AML-193 (cell line): ENCODE results near the gene CCDC85A.
"Not testable (repeated sequence)": the region's sequence is repeated elsewhere in the genome, so short reads cannot be mapped to it uniquely, and the experiment has no call there.

ENCODE experiments used
- DNase-seq, 2 experiments: peaks; one replicate each; lab custom pipeline; 2025; lab: John Stamatoyannopoulos, UW

The CCDC85A gene

DNA sequence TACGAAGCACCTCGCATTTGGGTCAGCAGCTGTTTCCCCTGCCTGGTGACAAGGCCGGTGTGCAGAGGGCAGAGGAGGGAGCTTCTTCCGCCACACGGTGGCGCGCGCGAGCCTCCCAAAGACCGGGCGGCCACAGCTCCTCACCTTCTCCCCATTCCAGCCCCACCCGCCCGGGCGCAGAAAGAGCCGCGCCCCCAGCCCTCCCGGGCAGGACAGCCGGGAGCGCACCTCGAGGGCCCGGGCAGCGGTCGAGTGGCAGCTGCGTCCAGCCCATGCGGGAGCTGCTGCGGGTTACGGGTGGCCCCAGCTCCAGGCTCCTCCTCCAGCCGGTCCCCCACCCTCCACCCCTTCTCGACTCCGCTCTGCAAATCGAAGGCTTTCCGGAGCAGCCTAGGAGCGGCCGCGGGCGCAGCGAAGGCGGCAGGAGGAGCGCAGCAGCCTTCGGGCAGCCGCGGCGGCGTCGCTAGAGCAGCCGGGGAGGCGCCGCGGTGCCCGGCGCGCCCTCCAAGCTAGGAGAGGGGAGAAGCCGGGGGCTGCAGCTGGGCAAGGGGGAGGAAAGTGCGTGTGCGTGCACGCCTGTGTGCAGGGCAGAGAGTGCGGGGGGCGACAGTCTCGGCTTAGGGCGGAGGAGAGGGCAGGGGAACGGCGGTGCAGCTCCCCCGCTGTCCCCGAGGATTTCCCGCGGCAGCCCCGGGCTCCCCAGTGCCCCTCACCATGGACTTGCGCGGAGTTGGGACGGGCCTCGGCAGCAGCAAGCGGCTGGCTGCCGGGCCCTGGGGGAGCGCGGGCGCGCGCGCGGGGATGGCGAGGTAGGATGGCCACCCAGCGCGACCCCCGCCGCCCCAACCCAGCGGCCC, at the start of gene CCDC85A:
TSS of gene CCDC85A (plus strand) at position 348 of the 857 bp plus-strand sequence. CDS start 635 bp downstream, outside the sequence.
- DNase-seq, result peak; percentile 1 to 12

DNA sequence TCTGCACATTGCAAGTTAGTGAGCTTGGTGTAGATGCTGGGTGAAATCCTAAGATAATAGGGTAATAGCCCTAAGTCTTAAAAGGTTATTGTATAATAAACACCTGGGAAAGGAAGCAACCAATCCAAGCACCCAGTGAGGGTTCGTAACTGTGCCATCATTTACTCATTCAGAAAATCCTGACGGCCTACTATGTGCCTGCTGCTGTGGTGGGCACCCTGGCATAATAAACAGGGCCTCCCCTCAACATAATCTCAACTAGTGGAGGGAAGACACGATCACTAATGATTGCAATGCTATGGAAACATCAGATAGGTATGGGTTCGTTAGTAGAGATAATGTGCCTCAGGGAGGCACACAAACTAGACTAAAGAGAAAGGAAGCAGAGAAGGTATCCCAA, 48.9 kb upstream of the CCDC85A start:
- no peak for DNase-seq

DNA sequence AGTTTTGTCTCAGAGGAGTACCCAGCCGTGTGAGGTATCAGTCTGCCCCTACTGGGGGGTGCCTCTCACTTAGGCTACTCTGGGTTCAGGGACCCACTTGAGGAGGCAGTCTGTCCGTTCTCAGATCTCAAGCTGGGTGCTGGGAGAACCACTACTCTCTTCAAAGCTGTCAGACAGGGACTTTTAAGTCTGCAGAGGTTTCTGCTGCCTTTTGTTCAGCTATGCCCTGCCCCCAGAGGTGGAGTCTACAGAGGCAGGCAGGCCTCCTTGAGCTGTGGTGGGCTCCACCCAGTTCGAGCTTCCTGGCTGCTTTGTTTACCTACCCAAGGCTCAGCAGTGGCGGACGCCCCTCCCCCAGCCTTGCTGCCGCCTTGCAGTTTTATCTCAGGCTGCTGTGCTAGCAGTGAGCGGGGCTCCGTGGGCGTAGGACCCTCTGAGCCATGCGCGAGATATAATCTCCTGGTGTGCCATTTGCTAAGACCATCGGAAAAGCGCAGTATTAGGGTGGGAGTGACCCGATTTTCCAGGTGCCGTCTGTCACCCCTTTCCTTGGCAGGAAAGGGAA, 41.2 kb upstream of the CCDC85A start:
- not testable (repeated sequence) for DNase-seq

DNA sequence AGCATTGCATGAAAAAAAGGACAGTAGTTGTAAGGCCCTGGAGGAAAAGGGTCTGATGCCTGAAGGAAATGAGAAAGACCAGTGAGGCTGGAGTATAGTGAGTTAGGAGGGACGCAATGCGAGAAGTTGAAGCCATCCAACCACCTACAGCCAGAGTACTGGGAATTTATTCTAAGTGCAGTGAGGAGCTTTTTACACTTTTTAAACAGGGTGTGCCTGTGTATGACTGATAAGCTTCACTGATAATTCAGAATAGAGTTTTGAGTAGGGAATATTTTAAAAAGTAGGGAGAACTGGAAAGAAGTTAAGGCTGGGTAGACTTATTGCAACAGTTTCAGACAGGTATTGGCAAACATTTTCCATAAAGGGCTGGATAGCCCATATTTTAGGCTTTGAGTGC, 35.9 kb upstream of the CCDC85A start:
- DNase-seq, result no peak

DNA sequence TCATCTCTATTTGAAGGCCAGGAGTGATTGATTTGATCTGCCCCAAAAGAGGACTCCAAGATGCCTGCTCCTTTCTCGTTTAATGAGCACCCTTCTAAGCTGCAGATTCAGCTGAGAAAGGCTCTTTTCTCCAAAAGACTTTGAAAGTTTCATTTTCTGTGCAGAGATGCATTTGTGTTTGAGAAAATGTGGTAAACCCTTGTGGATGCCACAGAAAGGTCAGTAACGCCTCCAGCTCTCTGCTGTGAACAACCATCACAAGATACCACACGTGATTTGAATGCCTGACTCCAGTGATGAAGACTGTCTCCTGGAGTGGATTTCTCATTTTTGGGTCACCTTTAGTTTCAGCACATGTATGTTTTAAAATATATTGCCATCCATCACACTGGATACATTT, 35.0 kb upstream of the CCDC85A start:
- no peak for DNase-seq

DNA sequence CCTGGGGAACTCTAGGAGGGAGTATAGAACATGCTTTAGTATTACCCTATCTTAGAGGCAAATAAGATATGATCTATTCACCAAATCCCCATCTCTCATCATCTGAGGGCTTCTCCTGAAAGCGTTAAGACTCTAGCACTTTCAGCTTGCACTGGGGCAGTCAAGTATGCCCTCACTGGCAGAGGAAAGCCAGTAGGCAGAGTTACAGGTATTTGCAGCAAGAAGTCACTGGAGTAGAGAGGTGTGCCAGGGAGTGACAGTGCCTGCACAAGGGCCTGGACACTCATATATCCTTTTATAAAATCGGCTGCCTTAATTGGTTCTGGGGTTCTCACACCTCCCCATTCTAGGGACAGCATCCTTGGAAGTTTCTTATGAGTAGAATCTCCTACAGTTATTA, 31.9 kb upstream of the CCDC85A start:
- no peak for DNase-seq

DNA sequence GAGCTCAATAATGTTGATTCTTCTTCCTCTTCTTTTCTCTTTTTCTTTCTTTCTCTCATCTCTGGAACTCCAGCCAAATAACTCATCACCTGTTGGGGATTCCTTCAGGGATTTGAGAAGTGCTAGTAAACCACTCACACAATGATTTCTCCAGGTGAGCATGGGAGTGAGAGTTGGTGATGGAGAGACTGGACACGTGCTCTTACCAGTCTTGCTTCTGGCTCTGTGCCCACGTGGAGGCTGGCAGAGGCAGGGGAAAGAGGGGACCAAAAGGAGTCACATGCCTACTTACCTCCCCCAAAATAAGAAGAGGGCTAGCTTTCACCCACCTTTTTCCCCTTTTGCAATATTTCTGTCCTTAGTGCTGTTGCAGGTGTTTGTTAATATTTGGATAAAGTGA, 28.6 kb upstream of the CCDC85A start:
- DNase-seq, result no peak

DNA sequence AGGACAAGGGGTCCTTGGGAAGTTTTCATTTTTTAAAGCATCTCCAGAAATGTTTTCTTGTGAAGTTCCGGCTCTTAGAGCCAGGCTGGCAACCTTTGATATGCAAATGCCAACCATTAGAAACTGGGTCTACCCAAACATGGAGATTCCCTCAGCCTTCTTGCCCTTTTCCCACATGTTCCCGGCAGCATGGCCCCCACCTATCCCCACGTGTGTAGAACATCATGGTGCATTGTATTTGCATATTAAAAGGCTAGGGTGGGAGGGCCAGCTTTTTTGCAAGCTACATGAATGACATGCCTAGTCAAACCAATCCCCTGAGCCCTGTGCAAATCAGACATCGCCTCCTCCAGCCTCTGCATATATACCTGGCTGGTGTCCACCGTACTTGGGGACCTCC, 23.9 kb upstream of the CCDC85A start:
- not testable (repeated sequence) for DNase-seq

DNA sequence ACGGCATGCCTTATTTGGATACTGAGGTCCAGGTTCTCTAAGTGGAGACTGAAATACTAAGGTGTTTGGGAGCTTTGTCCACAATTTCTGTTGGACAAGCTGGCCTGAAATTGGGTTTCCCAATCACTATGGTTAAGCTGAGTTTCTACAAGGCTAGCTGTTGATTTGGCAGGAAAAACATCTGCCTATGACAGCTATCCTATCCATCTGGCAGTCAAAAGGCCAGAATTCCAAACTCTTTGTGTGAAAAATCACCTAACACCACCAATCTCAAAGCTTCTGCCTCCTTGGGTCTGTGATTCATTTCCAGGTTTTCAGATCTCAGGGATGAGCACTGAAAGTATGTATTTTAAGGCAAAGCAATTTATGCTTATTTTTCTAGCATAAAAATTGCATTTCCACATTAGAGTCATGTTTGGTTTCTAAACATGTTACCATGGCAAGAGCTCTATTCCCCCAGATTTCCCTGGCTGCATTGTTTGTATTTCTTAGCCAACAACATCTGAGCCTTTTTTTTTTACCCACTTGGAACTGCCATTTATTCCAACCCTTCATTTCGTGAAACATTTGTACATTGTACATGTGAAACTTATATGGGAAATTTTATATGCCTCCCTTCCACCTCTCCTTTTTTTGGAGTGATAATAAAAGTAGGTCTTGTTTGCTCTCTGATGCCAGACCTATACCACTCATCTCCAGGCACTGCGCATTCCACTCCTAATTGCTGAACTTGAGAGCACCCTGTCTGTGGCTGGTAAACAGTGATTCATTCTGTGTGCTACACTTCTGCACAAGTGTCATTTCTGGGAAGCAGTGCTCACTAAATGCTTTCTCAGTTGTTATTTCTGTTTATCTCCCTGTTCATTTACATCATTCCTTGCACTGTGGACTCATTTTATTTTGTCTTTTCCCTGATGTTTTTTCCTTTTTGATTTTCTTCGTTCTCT, 15.9 kb upstream of the CCDC85A start:
- no peak for DNase-seq

DNA sequence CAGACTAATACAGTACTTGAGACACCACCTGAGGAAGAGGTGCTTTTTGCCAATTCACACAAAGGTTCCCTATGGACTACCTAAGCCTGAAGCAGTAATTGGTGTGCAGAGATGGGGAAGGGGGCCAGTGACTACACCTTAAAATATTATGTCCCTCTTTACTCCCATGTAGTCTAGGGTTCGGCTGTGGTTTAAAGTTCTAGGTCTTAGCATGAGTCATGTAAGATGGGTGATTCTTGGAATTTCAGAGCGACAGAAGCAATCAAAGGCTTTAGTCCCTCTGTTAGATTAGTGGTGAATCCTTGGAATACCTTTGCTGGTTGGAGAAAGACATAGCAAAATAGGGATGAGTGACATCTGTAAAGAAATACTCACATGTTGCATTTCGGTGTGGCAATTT, 14.3 kb upstream of the CCDC85A start:
- DNase-seq, result no peak

DNA sequence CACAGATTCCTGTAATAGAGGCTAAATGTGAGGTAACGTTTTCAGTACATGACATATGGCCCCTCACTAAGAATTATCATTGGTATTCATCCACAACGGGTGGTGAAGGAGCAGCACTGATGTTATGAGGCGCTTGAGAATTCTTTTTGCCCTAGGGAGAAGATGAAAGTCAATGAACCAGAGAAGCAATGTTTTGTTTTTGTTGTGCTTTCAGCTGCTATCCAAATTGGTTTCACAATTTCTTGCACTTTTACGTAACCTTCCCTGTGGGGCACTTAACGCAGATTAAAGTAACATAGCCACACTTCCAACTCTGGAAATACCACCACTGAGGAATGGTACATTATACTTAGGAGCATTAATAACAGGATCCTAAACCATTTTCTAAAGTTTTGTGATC, 13.3 kb upstream of the CCDC85A start:
- no peak for DNase-seq

DNA sequence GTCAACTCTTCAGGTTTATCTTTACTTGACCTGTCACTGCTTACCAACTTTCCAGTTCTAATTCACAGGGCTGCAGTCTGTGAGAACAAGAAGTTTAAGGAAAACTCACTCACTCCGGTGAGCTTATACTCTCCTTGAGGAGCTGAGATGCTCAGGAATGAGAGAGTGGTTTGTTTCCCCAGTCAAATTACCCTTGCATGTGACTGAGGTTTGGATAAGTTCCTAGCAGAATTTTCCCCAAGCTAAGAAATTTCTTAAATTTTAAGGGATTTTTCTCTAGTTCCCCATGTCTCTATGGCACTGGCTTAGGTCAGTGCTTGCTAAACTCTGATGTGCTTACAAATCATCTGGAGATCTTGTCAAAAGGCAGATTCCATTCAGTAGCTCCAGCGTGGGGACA, 12.8 kb upstream of the CCDC85A start:
- DNase-seq, result no peak

DNA sequence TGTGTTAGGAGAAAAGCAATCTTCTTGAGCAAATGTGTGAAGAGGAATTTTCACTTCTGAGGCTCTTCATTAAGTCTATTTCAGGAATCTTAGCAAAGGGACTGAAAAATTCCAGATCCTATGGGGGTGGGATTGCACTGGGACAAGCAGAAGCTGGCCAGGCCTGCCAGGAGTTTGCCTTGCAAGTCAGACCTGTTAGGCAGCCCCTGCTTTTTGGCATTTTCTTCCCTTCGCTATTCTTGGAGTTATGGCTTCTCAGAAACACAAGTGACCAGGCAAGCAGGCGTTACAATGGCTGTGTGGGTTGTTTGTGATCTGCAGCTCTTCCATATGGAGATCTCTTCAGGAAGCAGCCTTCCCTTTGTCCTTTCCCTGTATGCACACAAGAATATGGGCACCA, 8.0 kb upstream of the CCDC85A start:
- DNase-seq, result no peak

DNA sequence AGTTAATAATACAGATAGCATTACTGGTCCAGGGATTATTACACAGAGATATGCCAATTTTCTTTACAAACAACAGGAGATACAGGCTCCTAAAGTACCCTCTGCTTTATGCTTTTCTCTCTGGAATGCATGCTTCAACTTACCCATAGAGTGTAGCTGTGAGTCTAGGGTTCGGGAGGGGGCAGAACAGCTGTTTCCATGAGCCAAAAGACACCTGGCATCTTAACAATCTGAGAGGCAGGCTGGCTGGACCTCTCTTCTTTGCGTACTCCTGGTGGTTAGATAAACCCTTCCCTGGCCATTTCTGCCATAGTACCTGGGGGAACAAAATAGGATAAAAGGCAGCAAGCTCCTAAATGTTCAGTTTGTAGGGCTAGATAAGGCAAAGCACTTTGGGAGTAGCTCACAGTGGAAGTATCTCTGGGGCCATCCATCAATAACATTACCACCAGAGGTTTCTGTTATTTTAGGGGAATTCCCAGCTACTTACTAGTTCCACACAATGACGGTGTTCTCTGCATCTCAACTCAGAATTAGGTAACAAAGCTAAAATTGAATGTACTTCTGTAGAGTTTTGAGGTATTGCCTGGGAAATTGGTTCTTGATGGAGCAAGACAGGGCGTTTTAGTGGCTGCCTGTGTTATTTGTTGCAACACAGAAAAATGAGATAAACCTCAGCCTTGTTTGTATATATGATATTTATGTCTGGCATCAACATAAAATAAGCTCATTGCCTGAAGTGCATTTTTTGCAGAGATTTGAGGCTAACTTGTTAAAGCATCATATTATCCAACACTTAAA, 6.2 kb upstream of the CCDC85A start:
- DNase-seq, result no peak

DNA sequence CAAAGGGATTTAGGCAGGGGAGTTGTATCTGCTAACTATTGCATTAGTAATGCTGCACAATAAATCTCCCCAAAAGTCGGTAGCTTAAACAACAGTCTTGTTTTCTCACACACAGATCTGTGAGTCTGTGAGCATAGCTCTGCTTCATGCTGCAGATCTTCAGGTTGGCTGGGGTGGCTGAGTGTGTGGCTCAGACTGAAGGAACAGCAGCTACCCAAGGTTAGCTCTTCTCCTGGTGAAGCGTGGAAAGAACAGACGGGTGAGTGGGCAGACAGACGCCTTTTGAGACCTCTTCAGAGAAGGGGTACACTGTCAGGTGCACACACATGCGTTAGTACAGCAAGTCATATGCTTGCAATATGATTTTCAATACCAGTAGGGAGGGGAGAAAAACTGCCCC, 3.9 kb upstream of the CCDC85A start:
- no peak for DNase-seq

DNA sequence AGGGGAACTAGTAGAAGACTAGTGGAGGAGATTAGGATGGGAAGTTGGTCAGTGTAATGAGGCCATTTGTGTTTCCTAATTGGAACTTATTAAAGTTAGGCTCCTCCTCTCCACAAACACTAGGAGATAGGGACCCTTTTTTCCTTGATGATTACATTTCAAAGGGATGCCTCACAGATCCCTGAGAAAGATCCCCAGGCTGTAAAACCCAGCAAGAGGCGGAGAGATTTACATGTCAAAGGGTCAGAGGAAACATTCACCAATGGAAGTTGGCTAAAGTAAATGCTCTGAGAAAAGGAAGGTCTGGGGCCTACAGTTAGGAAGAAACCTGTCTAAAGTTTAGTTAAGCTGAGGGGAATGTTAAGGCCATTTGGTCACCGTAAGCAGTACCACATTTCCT, 1.4 kb upstream of the CCDC85A start:
- DNase-seq, result no peak

DNA sequence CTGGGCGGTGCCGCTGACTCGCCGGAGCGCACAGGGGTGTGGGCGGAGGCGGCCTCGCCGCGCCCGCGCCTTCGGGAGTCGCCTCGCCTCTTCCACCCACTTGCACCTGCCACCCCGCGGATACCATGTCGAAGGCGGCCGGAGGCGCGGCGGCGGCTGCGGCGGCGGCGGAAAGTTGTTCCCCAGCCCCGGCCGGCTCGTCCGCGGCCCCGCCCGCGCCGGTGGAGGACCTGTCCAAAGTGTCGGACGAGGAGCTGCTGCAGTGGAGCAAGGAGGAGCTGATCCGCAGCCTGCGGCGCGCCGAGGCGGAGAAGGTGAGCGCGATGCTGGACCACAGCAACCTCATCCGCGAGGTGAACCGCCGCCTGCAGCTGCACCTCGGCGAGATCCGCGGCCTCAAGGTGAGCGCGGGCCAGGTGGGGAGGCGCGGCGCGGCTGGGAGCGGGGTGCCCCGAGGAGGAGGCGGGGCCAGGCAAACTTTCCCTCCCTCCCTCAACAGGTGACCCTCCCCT, 766 bp downstream of the CCDC85A start:
- DNase-seq, result no peak

DNA sequence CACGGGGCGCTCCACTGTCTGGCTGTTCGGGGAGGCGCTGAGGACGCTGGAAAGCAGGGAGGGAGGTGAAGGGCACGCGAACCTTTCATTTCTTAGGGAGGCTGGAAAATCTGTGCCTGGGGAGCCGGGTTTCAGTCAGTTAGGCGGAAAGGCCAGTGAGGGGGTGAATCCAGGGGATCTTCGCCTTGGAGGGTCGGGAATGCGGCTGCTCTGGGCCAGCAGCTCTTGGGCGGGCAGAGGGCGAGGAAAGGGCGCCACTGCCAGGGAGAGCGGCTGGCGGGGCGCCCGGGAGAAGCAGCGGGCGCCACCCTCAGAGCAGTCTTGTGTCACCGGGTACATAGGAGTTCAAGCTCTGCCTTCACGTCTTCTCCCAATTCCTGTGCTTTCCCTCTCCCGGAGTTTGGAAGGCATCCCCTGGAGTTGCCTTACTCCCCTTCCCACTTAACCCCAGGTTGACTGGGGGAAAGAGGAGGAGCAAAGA, 1.4 kb downstream of the CCDC85A start:
- DNase-seq, result no peak

DNA sequence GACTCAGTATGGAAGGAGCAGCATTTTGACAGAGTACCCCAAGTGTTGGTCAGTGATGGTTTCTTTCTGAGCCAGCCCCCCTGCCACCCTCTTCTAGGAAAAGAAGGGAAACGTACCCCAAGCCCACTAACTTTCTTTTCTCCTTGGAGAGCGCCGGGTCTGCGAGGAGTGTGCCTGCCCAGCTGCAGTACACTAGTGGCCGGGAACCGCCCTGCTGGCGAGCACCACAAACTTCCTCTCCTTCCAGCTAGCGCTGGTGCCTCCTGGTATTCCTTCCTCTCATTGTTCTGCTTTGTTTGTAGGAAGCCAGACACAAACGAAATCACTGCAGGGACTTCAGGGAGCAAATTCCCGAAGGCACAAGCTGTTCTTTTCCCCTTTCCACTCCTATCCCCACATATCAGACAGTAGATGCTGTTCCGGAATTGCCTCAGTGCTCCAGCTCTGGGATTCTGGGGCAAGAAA, 1.8 kb downstream of the CCDC85A start:
- no peak for DNase-seq

DNA sequence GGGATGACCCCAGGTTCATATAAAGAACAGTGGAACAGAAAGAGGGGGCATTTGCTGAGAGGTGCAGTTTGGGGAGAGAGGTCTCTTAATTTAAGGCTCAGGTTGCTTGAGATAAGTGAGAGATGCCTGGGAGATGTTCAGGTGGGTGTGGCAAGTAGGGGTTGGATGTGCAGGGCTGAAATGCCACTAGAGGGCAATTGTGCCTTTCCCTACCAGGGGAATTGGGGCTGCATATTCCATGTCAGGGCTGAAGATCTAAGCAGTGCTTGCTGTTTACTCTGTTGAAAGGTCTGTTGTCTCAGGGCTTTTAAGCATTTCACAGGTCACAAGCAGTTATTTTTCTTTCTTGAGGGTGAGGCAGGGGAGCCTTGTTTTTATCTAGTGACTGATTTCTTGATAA, 7.8 kb downstream of the CCDC85A start:
- no peak for DNase-seq

DNA sequence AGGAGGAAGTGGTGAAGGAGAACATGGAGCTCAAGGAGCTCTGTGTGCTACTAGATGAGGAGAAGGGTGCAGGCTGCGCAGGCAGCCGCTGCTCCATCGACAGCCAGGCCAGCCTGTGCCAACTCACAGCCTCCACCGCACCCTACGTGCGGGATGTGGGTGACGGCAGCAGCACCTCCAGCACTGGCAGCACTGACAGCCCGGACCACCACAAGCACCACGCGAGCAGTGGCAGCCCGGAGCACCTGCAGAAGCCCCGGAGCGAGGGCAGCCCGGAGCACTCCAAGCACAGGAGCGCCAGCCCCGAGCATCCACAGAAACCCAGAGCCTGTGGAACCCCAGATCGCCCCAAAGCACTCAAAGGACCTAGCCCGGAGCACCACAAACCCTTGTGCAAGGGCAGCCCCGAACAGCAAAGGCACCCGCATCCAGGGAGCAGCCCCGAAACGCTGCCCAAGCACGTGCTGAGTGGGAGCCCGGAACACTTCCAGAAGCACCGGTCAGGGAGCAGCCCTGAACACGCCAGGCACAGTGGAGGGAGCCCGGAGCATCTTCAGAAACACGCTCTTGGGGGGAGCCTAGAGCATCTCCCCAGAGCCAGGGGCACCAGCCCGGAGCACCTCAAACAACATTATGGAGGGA, 9.0 kb downstream of the CCDC85A start:
- no peak for DNase-seq
